ENCODE results near the gene CCDC142. TPM values are rescaled to one million over a fixed set of nuclear protein-coding genes. Genes with fewer than 3 reads are reported as not detected.

CCDC142 gene
- total RNA-seq = 14.9 and 22.8 TPM in 2 replicates

- DNase-seq = peak; percentile 97
These were observed at the start of gene CCDC142, which contains the start of gene TTC31 for GRCh38 chr2:74482801-74483674. TSS of gene CCDC142 (minus strand) at chr2:74482998. CDS start at chr2:74482837, 161 bp downstream. TSS of gene TTC31 (plus strand) at chr2:74483081. CDS start at chr2:74483096, 15 bp downstream.

GRCh38 chr2:74532222-74532621 is 49.4 kb upstream of the CCDC142 start:
- peak; percentile 66 for DNase-seq

- no peak for DNase-seq
These were observed 48.9 kb upstream of the CCDC142 start for GRCh38 chr2:74531666-74532065.

GRCh38 chr2:74530239-74531187 is 47.7 kb upstream of the CCDC142 start:
- DNase-seq = peak; percentile 61

- DNase-seq = peak; percentile 98
These were observed 46.8 kb upstream of the CCDC142 start, which contains the start of the genes AUP1 and HTRA2 for GRCh38 chr2:74529357-74530238. TSS of gene AUP1 (minus strand) at chr2:74529706. CDS start at chr2:74529629, 77 bp downstream. TSS of gene HTRA2 (plus strand) at chr2:74529933. CDS start at chr2:74530007, 74 bp downstream.

- DNase-seq = no peak
These were observed 46.0 kb upstream of the CCDC142 start for GRCh38 chr2:74528600-74529356.

- DNase-seq = no peak
These were observed 44.9 kb upstream of the CCDC142 start for GRCh38 chr2:74527741-74528140.

GRCh38 chr2:74526649-74527230 is 43.9 kb upstream of the CCDC142 start:
- no peak for DNase-seq

- peak; percentile 33 for DNase-seq
These were observed 43.2 kb upstream of the CCDC142 start, which contains the start of gene DQX1 for GRCh38 chr2:74525717-74526648. TSS of gene DQX1 (minus strand) at chr2:74526231. CDS start at chr2:74525729, 502 bp downstream.

GRCh38 chr2:74524955-74525716 is 42.3 kb upstream of the CCDC142 start:
- no peak for DNase-seq

GRCh38 chr2:74524005-74524404 is 41.2 kb upstream of the CCDC142 start:
- no peak for DNase-seq

- no peak for DNase-seq
These were observed 39.7 kb upstream of the CCDC142 start for GRCh38 chr2:74522516-74522915.

- DNase-seq = no peak
These were observed 33.9 kb upstream of the CCDC142 start for GRCh38 chr2:74516650-74517049.

GRCh38 chr2:74515981-74516633 is 33.3 kb upstream of the CCDC142 start:
- DNase-seq = peak; percentile 71

- no peak for DNase-seq
These were observed 32.6 kb upstream of the CCDC142 start for GRCh38 chr2:74515271-74515980.

GRCh38 chr2:74514368-74515270 is 31.8 kb upstream of the CCDC142 start, which contains the start of gene TLX2:
TSS of gene TLX2 (plus strand) at chr2:74514450. CDS start at chr2:74514807, 357 bp downstream.
- DNase-seq = peak; percentile 9

Data from dermis blood vessel endothelial cell (primary cell).